Neutrophil (primary cell): Measurements from ENCODE around the gene TMC1.

Experiments used
- H3K27ac ChIP-seq: fragments of 200-600 bp; sonication (generic); 2 replicates; pipeline ENCODE4 v1.5.1; 2016; ENCODE audit warnings: mild to moderate bottlenecking, moderate library complexity
- H3K27me3 ChIP-seq: fragments of 200-600 bp; sonication (generic); 2 replicates; pipeline ENCODE4 v1.6.0; 2016; ENCODE audit warnings: mild to moderate bottlenecking
- H3K36me3 ChIP-seq: fragments of 200-600 bp; sonication (generic); 2 replicates; pipeline ENCODE4 v1.5.1; 2017
- H3K4me1 ChIP-seq, 2 experiments: fragments of 200-600 bp in 1 of 2; sonication (generic) in 1 of 2; 1 replicate in 1 of 2; 2 replicates in 1 of 2; pipeline versions ENCODE4 v1.5.1 to v1.6.1; 2013 to 2016; ENCODE audit warnings: low read depth in 1 of 2, low read length in 1 of 2, mild to moderate bottlenecking in 1 of 2, moderate library complexity in 1 of 2; ENCODE audit not compliant: control insufficient read depth in 1 of 2, insufficient read depth in 1 of 2
- H3K4me3 ChIP-seq, 2 experiments: fragments of 200-600 bp in 1 of 2; sonication (generic) in 1 of 2; 1 replicate in 1 of 2; 2 replicates in 1 of 2; pipeline ENCODE4 v1.5.1; 2013 to 2016; ENCODE audit warnings: low read depth in 1 of 2, low read length in 1 of 2, mild to moderate bottlenecking in 1 of 2, moderate library complexity in 1 of 2
- H3K9me3 ChIP-seq: fragments of 200-600 bp; sonication (generic); 2 replicates; pipeline ENCODE4 v1.5.1; 2016
- CTCF ChIP-seq: fragments of 200-600 bp; sonication (generic); IDR thresholded peaks from 2 replicates; pipeline ENCODE4 v1.5.1; 2016; ENCODE audit warnings: antibody characterized with exemption

TMC1 gene

GRCh38 chr9:72597181-72597517, 75.7 kb downstream of the TMC1 start:
- Histone ChIP-seq H3K4me1 (peaks cover 21% of the 10 kb centered on the region in 2 experiments), H3K36me3 (no peaks in the 10 kb centered on the region), H3K27me3 (no peaks in the 10 kb centered on the region), H3K4me3 (no peak overlapping the region), H3K27ac (no peak overlapping the region), H3K9me3 (no peaks in the 10 kb centered on the region)
- TF ChIP-seq CTCF = no peak

- Histone ChIP-seq H3K4me1 (peaks cover 17 to 18% of the 10 kb centered on the region in 2 experiments), H3K4me3 (no peak overlapping the region), H3K27ac (no peak overlapping the region), H3K27me3 (no peaks in the 10 kb centered on the region), H3K9me3 (no peaks in the 10 kb centered on the region), H3K36me3 (no peaks in the 10 kb centered on the region)
- TF ChIP-seq CTCF = no peak
Observed at GRCh38 chr9:72597601-72598000, 76.2 kb downstream of the TMC1 start.

- no peak overlapping the region for H3K27ac ChIP-seq
- H3K4me1 ChIP-seq = peaks cover 9 to 10% of the 10 kb centered on the region in 2 experiments
- no peaks in the 10 kb centered on the region for H3K9me3 ChIP-seq
- no peak for TF ChIP-seq CTCF
- H3K4me3 ChIP-seq = no peak overlapping the region
- H3K36me3 ChIP-seq = no peaks in the 10 kb centered on the region
- H3K27me3 ChIP-seq = no peaks in the 10 kb centered on the region
Observed at GRCh38 chr9:72598639-72599038, 77.2 kb downstream of the TMC1 start.

GRCh38 chr9:72599874-72600534, 78.6 kb downstream of the TMC1 start:
- no peaks in the 10 kb centered on the region for H3K27me3 ChIP-seq
- no peak overlapping the region for H3K27ac ChIP-seq
- H3K4me1 ChIP-seq = peaks cover 0 to 2% of the 10 kb centered on the region in 2 experiments
- H3K36me3 ChIP-seq = no peaks in the 10 kb centered on the region
- H3K4me3 ChIP-seq = no peak overlapping the region
- no peak for TF ChIP-seq CTCF
- no peaks in the 10 kb centered on the region for H3K9me3 ChIP-seq

- H3K4me3 ChIP-seq = no peak overlapping the region
- no peaks in the 10 kb centered on the region for H3K36me3 ChIP-seq
- no peaks in the 10 kb centered on the region for H3K4me1 ChIP-seq
- H3K27me3 ChIP-seq = no peaks in the 10 kb centered on the region
- no peak for TF ChIP-seq CTCF
- H3K9me3 ChIP-seq = no peaks in the 10 kb centered on the region
- no peak overlapping the region for H3K27ac ChIP-seq
Observed at GRCh38 chr9:72600671-72601070, 79.3 kb downstream of the TMC1 start.

- TF ChIP-seq CTCF = no peak
- no peaks in the 10 kb centered on the region for H3K4me1 ChIP-seq
Observed at GRCh38 chr9:72601615-72602014, 80.2 kb downstream of the TMC1 start.

More at GRCh38 chr9:72601615-72602014, 80.2 kb downstream of the TMC1 start:
- H3K9me3 ChIP-seq = no peaks in the 10 kb centered on the region
- H3K27ac ChIP-seq = no peak overlapping the region
- H3K4me3 ChIP-seq = no peak overlapping the region
- H3K27me3 ChIP-seq = no peaks in the 10 kb centered on the region
- H3K36me3 ChIP-seq = no peaks in the 10 kb centered on the region
